Lower lobe of right lung (tissue), 2 donors: Measurements from ENCODE around the gene XKR7. TPM values are rescaled to one million over a fixed set of nuclear protein-coding genes. Genes with fewer than 3 reads are reported as not detected.

Experiments used
- ATAC-seq, 2 donors: fragments of 200-7000 bp; cut with Tn5 transposase; one replicate each; pipeline ENCODE4 v1.9.1; 2020 to 2022; ENCODE audit warnings: mild to moderate bottlenecking in 2 of 2, moderate library complexity in 2 of 2
- DNase-seq: peaks from one replicate; pipeline ENCODE4 v3.0.0-alpha.2; 2020
- H3K27ac ChIP-seq: fragments of 200-600 bp; one replicate; pipeline ENCODE4 v1.8.0; 2022
- H3K27me3 ChIP-seq: fragments of 200-600 bp; one replicate; pipeline ENCODE4 v1.8.0; 2022; ENCODE audit warnings: low read depth
- H3K36me3 ChIP-seq: fragments of 200-600 bp; one replicate; pipeline ENCODE4 v1.8.0; 2022; ENCODE audit warnings: mild to moderate bottlenecking
- H3K4me1 ChIP-seq: fragments of 200-600 bp; one replicate; pipeline ENCODE4 v1.8.0; 2022
- H3K4me3 ChIP-seq: fragments of 200-600 bp; one replicate; pipeline ENCODE4 v1.8.0; 2022; ENCODE audit warnings: mild to moderate bottlenecking
- H3K9me3 ChIP-seq: fragments of 200-600 bp; one replicate; pipeline ENCODE4 v1.8.0; 2022
- CTCF ChIP-seq: fragments of 200-600 bp; IDR thresholded peaks from one replicate; pipeline ENCODE4 v1.8.0; 2022; ENCODE audit warnings: antibody characterized with exemption, mild to moderate bottlenecking
- intact Hi-C: fragments of 100-400 bp; cut with DNase I; formaldehyde crosslinking; loops from one replicate; pipeline ENCODE4 v1.11.0; 2022
- total RNA-seq: library from RNA; stranded (reverse); fragmentation: NEBNext Ultra II Directional; extraction: Animal tissue kit (Norgen Biotek cat#: 25700); gene quantifications from one replicate; pipeline ENCODE4 v1.2.1, GENCODE V29; 2021
- donor health status: DM: no; HTN: yes; CAD: no; lungs with severe emphysema.

The XKR7 gene
- total RNA-seq, 1 donor from 2014 or later, result 0.06 TPM

- ATAC-seq (no peak), DNase-seq (no peak)
- no peaks in the 10 kb centered on the region for H3K9me3 ChIP-seq
- intact Hi-C loops, result no loop called here
- no peak overlapping the region for H3K4me3 ChIP-seq
- H3K36me3 ChIP-seq, result no peaks in the 10 kb centered on the region
- H3K27ac ChIP-seq, result no peak overlapping the region
- no peaks in the 10 kb centered on the region for H3K4me1 ChIP-seq
- no peak for TF ChIP-seq CTCF
- H3K27me3 ChIP-seq, result peaks cover 43% of the 10 kb centered on the region
Measured at GRCh38 chr20:31963889-31964288, 4.1 kb upstream of the XKR7 start.

DNA sequence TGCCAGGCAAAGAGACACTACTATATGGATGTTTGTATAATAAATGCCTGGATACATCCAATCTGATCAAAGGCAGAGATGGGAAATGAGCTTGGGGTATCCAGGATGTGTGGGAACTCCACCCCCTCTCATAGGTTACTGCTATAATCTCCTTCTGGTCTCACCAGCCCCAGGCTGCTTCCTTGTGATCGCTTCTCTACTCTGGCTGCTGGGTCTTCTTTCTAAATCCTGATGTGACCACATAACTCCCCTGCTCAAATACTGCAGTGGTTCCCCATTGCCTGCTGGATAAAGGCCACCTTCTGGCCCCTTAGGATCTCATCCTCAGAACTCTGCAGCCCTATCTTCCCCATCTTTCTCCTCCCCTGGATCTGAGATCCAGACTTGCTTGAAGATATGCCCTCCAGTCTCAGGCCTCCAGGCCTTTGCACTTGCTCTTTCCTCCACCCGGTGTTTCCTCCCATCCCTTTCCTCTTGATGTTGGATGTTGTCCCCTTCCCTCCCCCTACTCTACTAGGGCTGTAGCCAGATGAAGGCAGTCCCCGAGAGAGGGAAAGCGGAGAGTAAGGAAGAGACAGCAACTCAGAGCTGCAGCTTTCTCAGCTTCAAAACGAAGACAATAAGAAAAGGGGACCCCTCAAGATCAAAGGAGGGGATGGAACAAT is 828 bp upstream of the XKR7 start:
- intact Hi-C loops, result no loop called here
- H3K9me3 ChIP-seq, result no peaks in the 10 kb centered on the region
- TF ChIP-seq CTCF, result no peak
- no peaks in the 10 kb centered on the region for H3K4me1 ChIP-seq
- H3K4me3 ChIP-seq, result no peak overlapping the region
- ATAC-seq (no peak), DNase-seq (no peak)
- H3K36me3 ChIP-seq, result no peaks in the 10 kb centered on the region
- H3K27ac ChIP-seq, result no peak overlapping the region
- H3K27me3 ChIP-seq, result peaks cover 48% of the 10 kb centered on the region

- intact Hi-C loops, result no loop called here
- peaks cover 43% of the 10 kb centered on the region for H3K27me3 ChIP-seq
- peak; percentile 88 to 93 for ATAC-seq
Measured at GRCh38 chr20:31968291-31969126, 558 bp downstream of the XKR7 start.

GRCh38 chr20:31969991-31970390 is 2.0 kb downstream of the XKR7 start:
- Histone ChIP-seq H3K27me3 (peaks cover 47% of the 10 kb centered on the region), H3K4me3 (no peak overlapping the region), H3K4me1 (no peaks in the 10 kb centered on the region), H3K9me3 (no peaks in the 10 kb centered on the region), H3K27ac (no peak overlapping the region), H3K36me3 (no peaks in the 10 kb centered on the region)
- intact Hi-C loops, result no loop called here
- no peak for TF ChIP-seq CTCF
- no peak for DNase-seq
- no peak for ATAC-seq

More at GRCh38 chr20:31968291-31969126, 558 bp downstream of the XKR7 start:
- no peaks in the 10 kb centered on the region for H3K36me3 ChIP-seq
- no peak for TF ChIP-seq CTCF
- no peaks in the 10 kb centered on the region for H3K4me1 ChIP-seq
- no peak overlapping the region for H3K27ac ChIP-seq
- DNase-seq, result peak; percentile 79
- no peaks in the 10 kb centered on the region for H3K9me3 ChIP-seq
- peak overlapping the region; percentile 36 for H3K4me3 ChIP-seq

GRCh38 chr20:31972471-31973021 is 4.6 kb downstream of the XKR7 start:
- no peaks in the 10 kb centered on the region for H3K4me1 ChIP-seq
- no peak for ATAC-seq
- DNase-seq, result no peak
- no peak for TF ChIP-seq CTCF
- H3K4me3 ChIP-seq, result no peak overlapping the region
- intact Hi-C loops, result no loop called here
- no peaks in the 10 kb centered on the region for H3K9me3 ChIP-seq
- H3K27me3 ChIP-seq, result peaks cover 26% of the 10 kb centered on the region
- H3K27ac ChIP-seq, result no peak overlapping the region
- no peaks in the 10 kb centered on the region for H3K36me3 ChIP-seq
